ENCODE data around the gene TJP3. TPM values are rescaled to one million over a fixed set of nuclear protein-coding genes. Genes with fewer than 3 reads are reported as not detected.

Gene TJP3
- total and polyA plus RNA-seq, 8 donors, result 11.2 to 36.2 (median 15.7) TPM

GRCh38 chr19:3723110-3723488 is 14.9 kb downstream of the TJP3 start:
- no peak for TF ChIP-seq CTCF (IDR thresholded peaks at IDR 0.05)
- ATAC-seq (no peak), DNase-seq (no peak)
- Histone ChIP-seq H3K36me3 (no peaks in the 10 kb centered on the region), H3K4me3 (no peak overlapping the region), H3K27me3 (peaks cover 20 to 76% of the 10 kb centered on the region in 2 donors), H3K4me1 (peaks cover 8 to 18% of the 10 kb centered on the region in 2 donors), H3K9me3 (no peaks in the 10 kb centered on the region), H3K27ac (no peak overlapping the region)
- intact Hi-C loops (cut with DNase I), result no loop called here

GRCh38 chr19:3723883-3724282 is 15.7 kb downstream of the TJP3 start:
- peaks cover 20 to 73% of the 10 kb centered on the region in 2 donors for H3K27me3 ChIP-seq
- intact Hi-C loops (cut with DNase I), result no loop called here
- no peak for DNase-seq
- ATAC-seq, result no peak
- H3K4me1 ChIP-seq, result peaks cover 4 to 18% of the 10 kb centered on the region in 2 donors
- no peak for TF ChIP-seq CTCF (IDR thresholded peaks at IDR 0.05)
- no peaks in the 10 kb centered on the region for H3K36me3 ChIP-seq
- H3K4me3 ChIP-seq, result no peak overlapping the region
- H3K27ac ChIP-seq, result no peak overlapping the region
- H3K9me3 ChIP-seq, result no peaks in the 10 kb centered on the region

GRCh38 chr19:3725121-3725520 is 16.9 kb downstream of the TJP3 start:
- DNase-seq (no peak), ATAC-seq (no peak)
- H3K27me3 ChIP-seq, result peaks cover 20 to 61% of the 10 kb centered on the region in 2 donors
- H3K4me3 ChIP-seq, result no peak overlapping the region
- H3K9me3 ChIP-seq, result no peaks in the 10 kb centered on the region
- intact Hi-C loops (cut with DNase I), result no loop called here
- no peak for TF ChIP-seq CTCF (IDR thresholded peaks at IDR 0.05)
- peaks cover 3 to 18% of the 10 kb centered on the region in 2 donors for H3K4me1 ChIP-seq
- H3K27ac ChIP-seq, result no peak overlapping the region
- no peaks in the 10 kb centered on the region for H3K36me3 ChIP-seq

- H3K4me1 ChIP-seq, result peaks cover 3 to 17% of the 10 kb centered on the region in 2 donors
- intact Hi-C loops (cut with DNase I), result no loop called here
- no peak for TF ChIP-seq CTCF (IDR thresholded peaks at IDR 0.05)
- no peaks in the 10 kb centered on the region for H3K9me3 ChIP-seq
- H3K27ac ChIP-seq, result no peak overlapping the region
- peak in 2 of 4 donors; percentile 69 to 81 for DNase-seq
- H3K27me3 ChIP-seq, result peaks cover 20 to 54% of the 10 kb centered on the region in 2 donors
- no peak overlapping the region for H3K4me3 ChIP-seq
- peak; percentile 64 for ATAC-seq
- no peaks in the 10 kb centered on the region for H3K36me3 ChIP-seq
Measured at GRCh38 chr19:3725640-3726310, 17.6 kb downstream of the TJP3 start.

GRCh38 chr19:3730457-3730958 is 22.3 kb downstream of the TJP3 start:
- Histone ChIP-seq H3K27me3 (peaks cover 0 to 12% of the 10 kb centered on the region in 2 donors), H3K9me3 (no peaks in the 10 kb centered on the region), H3K4me3 (no peak overlapping the region), H3K27ac (no peak overlapping the region), H3K36me3 (no peaks in the 10 kb centered on the region), H3K4me1 (no peaks in the 10 kb centered on the region)
- ATAC-seq (no peak), DNase-seq (peak in 1 of 4 donors; percentile 67)
- TF ChIP-seq CTCF (IDR thresholded peaks at IDR 0.05), result no peak
- intact Hi-C loops (cut with DNase I), result no loop called here
